ENCODE results near the gene LRTM2.

DNA sequence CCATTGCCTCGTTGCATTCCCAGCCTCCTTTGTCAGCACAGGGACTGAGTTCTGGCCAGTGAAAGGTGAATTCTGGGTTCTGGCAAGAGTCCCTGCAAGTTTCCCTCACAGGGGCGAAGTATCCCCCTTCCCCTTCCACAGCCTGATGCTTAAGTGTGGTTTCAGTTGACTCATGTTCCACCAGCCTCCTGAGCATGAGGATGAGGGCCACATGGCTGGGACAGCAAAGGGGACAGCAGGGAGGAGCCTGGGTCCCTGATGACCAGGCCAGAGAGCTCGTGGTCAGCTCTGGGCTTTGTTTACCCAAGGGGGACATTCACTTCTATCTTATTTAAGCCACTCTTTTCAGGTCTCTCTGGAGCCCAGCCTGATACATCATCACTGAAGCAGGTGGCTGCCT lies 61.6 kb downstream of the LRTM2 start:
- TF ChIP-seq, protein P1, sequence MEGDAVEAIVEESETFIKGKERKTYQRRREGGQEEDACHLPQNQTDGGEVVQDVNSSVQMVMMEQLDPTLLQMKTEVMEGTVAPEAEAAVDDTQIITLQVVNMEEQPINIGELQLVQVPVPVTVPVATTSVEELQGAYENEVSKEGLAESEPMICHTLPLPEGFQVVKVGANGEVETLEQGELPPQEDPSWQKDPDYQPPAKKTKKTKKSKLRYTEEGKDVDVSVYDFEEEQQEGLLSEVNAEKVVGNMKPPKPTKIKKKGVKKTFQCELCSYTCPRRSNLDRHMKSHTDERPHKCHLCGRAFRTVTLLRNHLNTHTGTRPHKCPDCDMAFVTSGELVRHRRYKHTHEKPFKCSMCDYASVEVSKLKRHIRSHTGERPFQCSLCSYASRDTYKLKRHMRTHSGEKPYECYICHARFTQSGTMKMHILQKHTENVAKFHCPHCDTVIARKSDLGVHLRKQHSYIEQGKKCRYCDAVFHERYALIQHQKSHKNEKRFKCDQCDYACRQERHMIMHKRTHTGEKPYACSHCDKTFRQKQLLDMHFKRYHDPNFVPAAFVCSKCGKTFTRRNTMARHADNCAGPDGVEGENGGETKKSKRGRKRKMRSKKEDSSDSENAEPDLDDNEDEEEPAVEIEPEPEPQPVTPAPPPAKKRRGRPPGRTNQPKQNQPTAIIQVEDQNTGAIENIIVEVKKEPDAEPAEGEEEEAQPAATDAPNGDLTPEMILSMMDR (conservative IDR thresholded peaks at IDR 0.05; ENCODE audit: low read length): no peak
- TF ChIP-seq EZH2phosphoT487 (IDR thresholded peaks at IDR 0.05; ENCODE audit: borderline replicate concordance, low read depth, low read length): no peak
